GM19238 (cell line): Measurements from ENCODE around the gene SYTL5.
"Not testable (repeated sequence)": the region's sequence is repeated elsewhere in the genome, so short reads cannot be mapped to it uniquely, and the experiment has no call there.

Experiments used
- DNase-seq: peaks from one replicate; pipeline ENCODE4 v3.0.0; 2011; ENCODE audit warnings: low spot score; ENCODE audit not compliant: insufficient read length

Gene SYTL5

DNA sequence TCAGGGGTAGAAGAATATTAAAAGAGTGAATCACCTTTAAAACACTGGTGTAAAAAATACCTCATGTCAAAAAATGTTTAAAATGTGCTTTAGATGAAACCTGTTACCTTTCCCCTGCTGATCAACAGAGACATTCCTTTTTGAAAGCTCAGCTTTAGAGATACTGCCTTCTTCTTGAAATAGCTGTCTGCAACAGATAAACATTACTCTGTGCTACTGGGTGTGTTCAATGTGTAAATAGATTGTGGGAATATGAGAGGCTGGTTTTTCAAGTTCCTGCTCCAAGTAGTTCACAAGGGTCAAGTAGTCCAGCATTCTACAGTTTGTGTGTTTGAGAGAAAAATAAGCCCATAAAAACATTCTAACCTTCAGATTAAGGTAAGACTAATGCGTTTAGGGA, at the start of gene SYTL5:
SYTL5 (plus strand) TSS at position 263 of the 400 bp plus-strand sequence. CDS start 27,337 bp downstream, outside the sequence.
- DNase-seq = no peak

DNA sequence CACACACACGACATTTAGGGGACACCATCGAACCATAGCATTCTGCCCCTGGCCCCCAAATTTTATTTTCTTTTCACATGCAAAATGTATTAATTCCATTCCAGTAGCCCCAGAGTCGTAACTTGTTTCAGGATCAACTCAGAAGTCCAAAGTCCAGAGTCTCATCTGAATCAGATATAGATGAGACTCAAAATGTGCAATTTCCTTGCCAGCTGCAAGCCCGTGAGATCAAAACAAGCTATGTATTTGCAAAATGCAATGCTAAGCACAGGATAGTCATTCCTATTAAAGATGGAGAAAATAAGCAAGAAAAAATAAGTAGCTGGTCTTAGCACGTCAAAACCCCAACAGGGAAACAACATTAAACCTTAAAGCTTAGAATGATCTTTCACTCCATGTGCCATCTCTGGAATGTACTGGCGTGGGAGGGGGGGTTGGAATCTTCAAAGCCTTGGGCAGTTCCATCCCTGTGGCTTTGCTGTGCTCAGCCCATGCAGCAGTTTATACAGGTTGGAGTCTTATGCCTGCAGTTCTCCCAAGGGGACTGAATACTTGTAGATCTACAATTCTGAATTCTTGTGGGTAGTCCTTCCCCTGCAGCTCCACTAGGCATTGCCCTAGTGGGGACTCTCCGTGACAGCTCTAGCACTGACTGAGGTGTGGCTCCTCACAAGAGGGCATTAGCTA, 47.7 kb upstream of the SYTL5 start:
- no peak for DNase-seq

GRCh38 chrX:37959212-37960021, 46.9 kb upstream of the SYTL5 start:
- no peak for DNase-seq

- no peak for DNase-seq
Measured at GRCh38 chrX:37961118-37961517, 45.2 kb upstream of the SYTL5 start.

DNA sequence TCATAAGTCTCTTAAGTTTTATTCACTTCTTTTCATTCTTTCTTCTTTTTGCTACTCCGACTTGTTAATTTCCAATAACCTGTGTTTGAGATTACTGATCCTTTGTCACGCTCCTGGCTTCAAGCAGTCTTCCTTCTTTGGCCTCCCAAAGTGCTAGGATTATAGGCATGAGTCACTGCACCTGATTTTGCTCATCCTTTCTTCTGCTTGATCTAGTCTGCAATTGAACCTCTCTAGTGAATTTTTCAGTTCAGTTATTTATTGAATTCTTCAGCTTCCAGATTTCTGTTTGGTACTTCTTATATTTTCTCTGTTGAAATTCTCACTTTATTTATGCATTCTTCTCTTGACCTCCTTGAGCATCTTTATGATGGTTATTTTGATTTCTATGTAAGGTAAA, 38.6 kb upstream of the SYTL5 start:
- no peak for DNase-seq

DNA sequence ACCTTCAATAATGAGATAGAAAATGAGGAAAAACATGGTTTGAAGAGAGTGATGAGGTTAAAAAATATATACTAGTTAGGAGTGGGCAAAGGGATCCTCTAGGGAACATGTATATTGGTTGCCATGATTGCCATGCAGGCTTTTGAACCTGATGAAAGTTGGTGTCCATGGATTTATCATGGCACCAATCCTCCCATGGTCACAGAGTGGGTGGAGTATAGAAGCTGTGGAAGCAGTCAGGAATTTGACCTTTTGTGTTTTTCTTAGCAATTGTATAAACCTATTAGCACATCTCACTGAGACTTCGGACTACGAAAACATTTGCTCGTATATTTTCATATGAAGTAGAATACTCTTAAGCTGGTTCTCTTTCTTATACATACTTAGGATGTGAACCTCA, 30.9 kb upstream of the SYTL5 start:
- DNase-seq = no peak

GRCh38 chrX:37976153-37976552, 30.2 kb upstream of the SYTL5 start:
- no peak for DNase-seq

DNA sequence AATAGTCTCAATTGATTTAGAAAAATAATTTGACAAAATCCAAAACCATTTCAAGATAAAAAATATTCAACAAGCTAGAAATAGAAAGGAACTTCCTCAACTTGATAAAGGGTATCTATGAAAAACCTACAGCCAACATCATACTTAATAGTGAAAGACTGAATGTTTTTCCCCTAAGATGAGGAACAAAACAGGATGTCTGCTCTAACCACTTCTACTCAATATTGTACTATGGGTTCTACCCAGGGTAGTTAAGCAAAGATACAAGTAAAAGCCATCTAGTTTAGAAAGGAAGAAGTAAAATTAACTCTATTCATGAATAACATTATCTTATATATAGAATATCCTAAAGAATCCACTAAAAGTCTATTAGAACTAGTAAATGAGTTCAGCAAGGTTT, 21.5 kb upstream of the SYTL5 start:
- DNase-seq = no peak

GRCh38 chrX:37986893-37987292, 19.5 kb upstream of the SYTL5 start:
- DNase-seq = no peak

DNA sequence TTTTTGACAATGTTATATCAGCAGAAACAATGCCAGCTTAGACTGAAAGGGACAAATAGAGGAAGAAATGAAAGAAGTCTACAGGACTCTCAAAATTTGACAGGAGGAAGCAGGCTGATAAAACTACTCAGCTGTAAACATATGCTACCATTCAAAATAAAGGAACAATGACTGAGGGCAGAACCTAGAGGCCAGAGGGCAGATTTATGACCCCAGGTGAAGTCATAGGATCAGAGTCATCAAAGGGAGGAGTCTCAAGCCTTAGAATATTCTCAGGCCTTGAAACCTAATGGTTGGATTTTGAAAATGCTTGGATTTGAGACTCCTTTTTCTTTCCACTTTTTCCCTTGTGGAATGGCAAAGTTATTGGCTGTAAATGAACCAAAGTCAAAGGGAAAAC, 17.0 kb upstream of the SYTL5 start:
- DNase-seq = no peak

GRCh38 chrX:37991303-37991702, 15.1 kb upstream of the SYTL5 start:
- not testable (repeated sequence) for DNase-seq

- no peak for DNase-seq
Measured at GRCh38 chrX:37993176-37993575, 13.2 kb upstream of the SYTL5 start.

DNA sequence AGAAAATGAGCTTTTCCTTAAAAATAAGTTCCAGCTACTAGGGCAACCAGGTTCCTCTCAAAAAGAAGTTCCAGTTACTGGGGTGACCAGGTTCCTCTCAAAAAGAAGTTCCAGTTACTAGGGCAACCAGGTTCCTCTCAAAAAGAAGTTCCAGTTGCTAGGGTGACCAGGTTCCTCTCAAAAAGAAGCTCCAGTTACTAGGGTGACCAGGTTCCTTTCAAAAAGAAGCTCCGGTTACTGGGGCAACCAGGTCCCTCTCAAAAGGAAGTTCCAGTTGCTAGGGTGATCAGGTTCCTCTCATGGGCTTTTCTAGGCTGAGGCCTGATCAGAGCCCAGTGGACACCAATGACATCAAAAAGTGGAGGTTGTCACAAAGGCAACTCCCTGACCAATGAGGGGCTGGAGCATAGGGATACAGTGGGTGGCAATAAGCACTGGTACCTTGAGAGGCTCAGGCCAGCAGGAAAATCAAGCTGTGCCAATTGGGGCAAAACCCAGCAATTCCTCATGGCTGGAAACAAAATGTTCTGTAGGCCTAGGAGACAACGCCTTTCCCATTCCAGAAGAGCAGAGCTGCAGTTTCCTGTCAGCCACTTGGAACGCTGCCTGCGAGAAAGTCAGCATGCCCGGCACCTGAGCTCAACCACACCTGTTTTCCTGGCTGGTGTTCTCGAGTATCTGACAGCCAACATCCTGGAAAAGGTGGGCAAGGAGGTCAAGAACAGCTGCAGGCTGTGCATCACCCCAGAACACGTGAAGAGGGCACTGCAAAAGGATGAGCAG, 12.3 kb upstream of the SYTL5 start:
- no peak for DNase-seq

GRCh38 chrX:37995428-37995827, 10.9 kb upstream of the SYTL5 start:
- no peak for DNase-seq

- DNase-seq = no peak
Measured at GRCh38 chrX:37997096-37997495, 9.3 kb upstream of the SYTL5 start.

GRCh38 chrX:37998586-37999262, 7.6 kb upstream of the SYTL5 start:
- no peak for DNase-seq

DNA sequence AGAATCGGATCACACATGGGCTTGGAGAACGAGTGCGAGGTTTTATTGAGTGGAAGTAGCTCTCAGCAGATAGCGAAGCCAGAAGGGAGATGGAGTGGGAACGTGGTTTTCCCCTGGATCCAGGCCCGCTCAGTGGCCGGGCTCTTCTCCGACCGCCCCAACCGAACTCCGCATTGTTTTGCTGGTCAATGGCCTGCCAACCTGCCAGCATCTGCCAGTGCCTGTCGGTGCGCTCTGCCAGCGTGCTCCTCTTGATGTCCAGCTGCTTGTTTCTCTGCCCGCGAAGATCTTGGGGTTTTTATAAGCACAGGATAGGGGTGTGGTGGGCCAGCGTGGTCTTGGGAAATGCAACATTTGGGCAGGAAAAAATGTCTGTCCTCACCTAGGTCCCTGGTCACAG, 5.6 kb upstream of the SYTL5 start:
- no peak for DNase-seq

- no peak for DNase-seq
Measured at GRCh38 chrX:38004046-38004445, 2.3 kb upstream of the SYTL5 start.

DNA sequence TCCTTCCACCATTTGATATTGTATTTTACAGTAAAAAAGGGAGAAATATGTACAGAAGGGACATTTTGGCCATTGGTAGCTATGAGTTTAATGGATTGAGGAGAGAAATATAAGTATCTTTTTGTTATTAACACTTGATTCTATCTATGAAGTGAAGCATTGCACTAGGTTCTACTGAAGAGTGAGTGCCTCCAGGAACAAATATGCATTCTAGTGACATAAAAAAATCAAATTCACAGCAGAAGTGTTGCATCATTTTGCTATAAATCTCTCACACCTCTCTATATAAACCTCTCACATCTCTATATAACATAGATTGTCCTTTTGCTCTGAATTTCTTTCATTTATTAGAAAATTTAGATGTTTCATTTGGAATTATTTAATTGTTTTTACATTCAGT, 425 bp downstream of the SYTL5 start:
- DNase-seq = no peak

GRCh38 chrX:38008658-38009057, 2.3 kb downstream of the SYTL5 start:
- DNase-seq = no peak

- no peak for DNase-seq
Measured at GRCh38 chrX:38009641-38010040, 3.3 kb downstream of the SYTL5 start.
